ENCODE data around the gene LRRFIP1. TPM values are rescaled to one million over a fixed set of nuclear protein-coding genes. Genes with fewer than 3 reads are reported as not detected.

LRRFIP1 gene
- total and polyA plus RNA-seq, 2 donors (not counting 1 experiment from before 2014, with no cell fraction given), result 42.0 to 139 TPM

- DNase-seq (peak; percentile 4), ATAC-seq (ENCODE audit: low read depth) (no peak)
- POLR2A ChIA-PET, result interaction anchor here (0.5 kb wide), 1 partner anchor 173 kb away, joined by 4 read pairs; no protein-coding TSS in a partner anchor
- Histone ChIP-seq H3K9me3 (ENCODE audit: control extremely low read depth in 1 of 3, control insufficient read depth in 2 of 3, insufficient read depth in 1 of 3, low read length in 2 of 3) (no peaks in the 10 kb centered on the region), H2AFZ (ENCODE audit: insufficient read depth, low read depth, low read length, poor library complexity, severe bottlenecking) (no peak overlapping the region), H3K4me1 (ENCODE audit: control insufficient read depth in 2 of 2, insufficient read depth in 2 of 2, low read length in 2 of 2) (no peaks in the 10 kb centered on the region), H3K27ac (ENCODE audit: low read length in 2 of 2) (no peak overlapping the region), H3K4me2 (replicated peaks; ENCODE audit: low read depth, low read length, poor library complexity, severe bottlenecking) (no peak overlapping the region), H3K79me2 (ENCODE audit: control insufficient read depth, insufficient read depth, low read length) (no peaks in the 10 kb centered on the region), H4K20me1 (ENCODE audit: control insufficient read depth, insufficient read depth, low read length, poor library complexity, severe bottlenecking) (peaks cover 6% of the 10 kb centered on the region), H3K9ac (ENCODE audit: low read length) (no peak overlapping the region), H3K27me3 (replicated peaks in 1 of 4; ENCODE audit: control extremely low read depth in 1 of 4, control insufficient read depth in 3 of 4, insufficient read depth in 4 of 4, low read length in 3 of 4) (no peaks in the 10 kb centered on the region), H3K36me3 (replicated peaks in 1 of 2; ENCODE audit: control extremely low read depth in 1 of 2, control insufficient read depth in 1 of 2, extremely low read depth in 1 of 2, insufficient read depth in 2 of 2, low read length in 1 of 2) (peaks cover 16 to 65% of the 10 kb centered on the region in 2 experiments), H3K4me3 (ENCODE audit: control extremely low read depth in 1 of 5, extremely low read depth in 1 of 5, insufficient read depth in 1 of 5, low read depth in 2 of 5, low read length in 4 of 5) (no peak overlapping the region)
- H3K4me3 Mint-ChIP-seq, result no peak overlapping the region
- intact Hi-C loops (cut with micrococcal nuclease), result no loop called here
- 97% methylated on average over 6 of the region's 8 CpGs for WGBS (ENCODE audit: insufficient coverage)
- H3K27ac Mint-ChIP-seq, result no peak overlapping the region
- no peaks in the 10 kb centered on the region for H3K4me1 Mint-ChIP-seq
- H3K9me3 Mint-ChIP-seq (ENCODE audit: insufficient read depth), result no peaks in the 10 kb centered on the region
- TF ChIP-seq EZH2 (IDR thresholded peaks at IDR 0.05; ENCODE audit: borderline replicate concordance, insufficient read depth, low read depth, low read length, poor library complexity, severe bottlenecking) (no peak), CTCF (IDR thresholded peaks at IDR 0.05) (no peak)
- CTCF ChIA-PET, result interaction anchor here (0.6 to 1.6 kb wide), 4 partner anchors 9 to 974 kb away, joined by 4 to 6 read pairs (median 4); no protein-coding TSS in a partner anchor
- no peaks in the 10 kb centered on the region for H3K27me3 Mint-ChIP-seq
Measured at GRCh38 chr2:237765875-237766274, 138.5 kb downstream of the LRRFIP1 start.

GRCh38 chr2:237766340-237766739 lies 139.0 kb downstream of the LRRFIP1 start:
- no peak overlapping the region for H3K4me2 ChIP-seq (replicated peaks; ENCODE audit: low read depth, low read length, poor library complexity, severe bottlenecking)
- H3K36me3 ChIP-seq (replicated peaks in 1 of 2; ENCODE audit: control extremely low read depth in 1 of 2, control insufficient read depth in 1 of 2, extremely low read depth in 1 of 2, insufficient read depth in 2 of 2, low read length in 1 of 2), result peaks cover 14 to 65% of the 10 kb centered on the region in 2 experiments
- TF ChIP-seq EZH2 (IDR thresholded peaks at IDR 0.05; ENCODE audit: borderline replicate concordance, insufficient read depth, low read depth, low read length, poor library complexity, severe bottlenecking), result no peak
- TF ChIP-seq CTCF (IDR thresholded peaks at IDR 0.05), result no peak
- H3K9me3 Mint-ChIP-seq (ENCODE audit: insufficient read depth), result no peaks in the 10 kb centered on the region
- H3K27ac ChIP-seq (ENCODE audit: low read length in 2 of 2), result no peak overlapping the region
- no peak for ATAC-seq (ENCODE audit: low read depth)
- no peak overlapping the region for H3K9ac ChIP-seq (ENCODE audit: low read length)
- H2AFZ ChIP-seq (ENCODE audit: insufficient read depth, low read depth, low read length, poor library complexity, severe bottlenecking), result no peak overlapping the region
- DNase-seq, result peak; percentile 13
- WGBS (ENCODE audit: insufficient coverage), result no CpG with 5 or more reads among the region's 2 CpGs
- no peak overlapping the region for H3K4me3 Mint-ChIP-seq
- no peaks in the 10 kb centered on the region for H3K79me2 ChIP-seq (ENCODE audit: control insufficient read depth, insufficient read depth, low read length)
- H3K27ac Mint-ChIP-seq, result no peak overlapping the region
- no peaks in the 10 kb centered on the region for H3K27me3 Mint-ChIP-seq
- H3K4me3 ChIP-seq (ENCODE audit: control extremely low read depth in 1 of 5, extremely low read depth in 1 of 5, insufficient read depth in 1 of 5, low read depth in 2 of 5, low read length in 4 of 5), result no peak overlapping the region
- CTCF ChIA-PET, result interaction anchor here (1.3 to 1.6 kb wide), 3 partner anchors 9 to 194 kb away, joined by 4 to 5 read pairs (median 4); no protein-coding TSS in a partner anchor
- peaks cover 6% of the 10 kb centered on the region for H4K20me1 ChIP-seq (ENCODE audit: control insufficient read depth, insufficient read depth, low read length, poor library complexity, severe bottlenecking)
- H3K9me3 ChIP-seq (ENCODE audit: control extremely low read depth in 1 of 3, control insufficient read depth in 2 of 3, insufficient read depth in 1 of 3, low read length in 2 of 3), result no peaks in the 10 kb centered on the region
- no peaks in the 10 kb centered on the region for H3K27me3 ChIP-seq (replicated peaks in 1 of 4; ENCODE audit: control extremely low read depth in 1 of 4, control insufficient read depth in 3 of 4, insufficient read depth in 4 of 4, low read length in 3 of 4)
- POLR2A ChIA-PET, result no interaction called here
- intact Hi-C loops (cut with micrococcal nuclease), result no loop called here
- H3K4me1 ChIP-seq (ENCODE audit: control insufficient read depth in 2 of 2, insufficient read depth in 2 of 2, low read length in 2 of 2), result no peaks in the 10 kb centered on the region
- no peaks in the 10 kb centered on the region for H3K4me1 Mint-ChIP-seq
